ENCODE measurements around the gene SLC5A5.

The SLC5A5 gene

DNA sequence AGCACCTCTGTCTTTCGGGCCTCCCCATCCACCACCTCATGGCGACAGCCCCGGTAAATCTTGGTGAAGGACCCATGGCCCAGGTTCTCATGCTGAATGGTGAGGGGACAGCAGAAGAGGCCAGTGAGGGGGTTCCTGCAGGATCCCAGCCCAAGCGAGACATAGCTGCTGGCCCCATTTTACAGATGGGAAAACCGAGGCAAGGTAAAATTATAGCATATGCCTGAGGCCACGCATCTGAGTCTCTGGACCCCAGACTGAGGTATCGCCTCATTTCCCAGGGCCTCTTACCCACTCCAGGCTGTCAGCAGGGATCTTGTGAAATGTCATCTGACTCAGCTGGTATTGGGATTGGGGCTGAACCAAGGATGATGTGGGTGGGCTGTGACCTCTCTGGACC, 33.8 kb upstream of the SLC5A5 start:
- Histone ChIP-seq H3K4me1 (ENCODE audit: control insufficient read depth, insufficient read depth, low read length) (peaks cover 16% of the 10 kb centered on the region), H3K9ac (ENCODE audit: low read length) (no peak overlapping the region), H3K9me3 (ENCODE audit: control insufficient read depth, low read length) (no peaks in the 10 kb centered on the region), H3K27me3 (ENCODE audit: control insufficient read depth, insufficient read depth, low read length) (peaks cover 12% of the 10 kb centered on the region), H3K36me3 (ENCODE audit: control insufficient read depth, insufficient read depth, low read length) (no peaks in the 10 kb centered on the region), H3K4me3 (ENCODE audit: low read length) (no peak overlapping the region)

DNA sequence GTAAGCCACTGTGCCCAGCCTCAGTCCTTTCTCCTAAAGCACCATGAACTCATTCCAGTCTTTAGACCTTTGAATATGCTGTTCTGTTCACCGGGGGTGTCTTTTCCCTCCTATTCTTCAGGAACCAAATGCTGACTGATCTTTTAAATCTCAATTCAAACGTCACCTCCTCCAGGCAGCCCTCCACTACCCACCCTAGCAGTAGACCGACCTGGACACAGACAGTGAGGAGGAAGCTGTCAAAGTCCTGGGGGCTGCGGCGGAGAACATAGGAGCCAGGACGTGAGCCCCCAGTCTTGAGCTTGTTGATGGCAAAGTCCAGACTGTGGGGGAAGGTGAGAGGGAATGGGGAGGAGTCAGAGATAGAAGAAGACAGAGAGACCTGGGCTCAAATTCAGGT, 31.7 kb upstream of the SLC5A5 start:
- Histone ChIP-seq H3K27me3 (ENCODE audit: control insufficient read depth, insufficient read depth, low read length) (peaks cover 17% of the 10 kb centered on the region), H3K4me1 (ENCODE audit: control insufficient read depth, insufficient read depth, low read length) (peaks cover 16% of the 10 kb centered on the region), H3K9me3 (ENCODE audit: control insufficient read depth, low read length) (no peaks in the 10 kb centered on the region), H3K9ac (ENCODE audit: low read length) (no peak overlapping the region), H3K4me3 (ENCODE audit: low read length) (no peak overlapping the region), H3K36me3 (ENCODE audit: control insufficient read depth, insufficient read depth, low read length) (no peaks in the 10 kb centered on the region)

DNA sequence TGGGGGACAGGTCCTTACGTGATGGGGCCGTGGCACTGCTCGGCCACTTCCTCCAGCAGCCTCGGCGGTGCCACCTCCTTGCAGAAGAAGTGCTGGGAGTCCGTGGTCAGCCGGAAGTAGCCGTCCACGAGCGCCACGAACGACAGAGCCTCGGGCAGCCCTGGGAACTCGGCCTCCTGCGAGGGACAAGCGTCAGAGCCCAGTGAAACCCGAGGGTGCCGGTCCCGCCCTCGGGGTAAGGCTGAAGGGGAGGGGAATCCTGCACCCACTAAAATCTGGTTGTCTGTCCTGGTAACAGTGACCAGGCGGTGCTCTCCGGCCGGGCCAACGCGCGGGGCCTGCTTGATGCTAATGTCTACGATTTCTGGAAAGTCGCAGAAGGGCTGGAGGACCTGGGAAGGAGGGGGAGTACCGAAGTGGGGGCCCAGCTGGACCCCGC, 30.4 kb upstream of the SLC5A5 start:
- Histone ChIP-seq H3K4me3 (ENCODE audit: low read length) (no peak overlapping the region), H3K9ac (ENCODE audit: low read length) (peak overlapping the region; percentile 22), H3K9me3 (ENCODE audit: control insufficient read depth, low read length) (no peaks in the 10 kb centered on the region), H3K4me1 (ENCODE audit: control insufficient read depth, insufficient read depth, low read length) (peaks cover 16% of the 10 kb centered on the region), H3K27me3 (ENCODE audit: control insufficient read depth, insufficient read depth, low read length) (peaks cover 17% of the 10 kb centered on the region), H3K36me3 (ENCODE audit: control insufficient read depth, insufficient read depth, low read length) (no peaks in the 10 kb centered on the region)

DNA sequence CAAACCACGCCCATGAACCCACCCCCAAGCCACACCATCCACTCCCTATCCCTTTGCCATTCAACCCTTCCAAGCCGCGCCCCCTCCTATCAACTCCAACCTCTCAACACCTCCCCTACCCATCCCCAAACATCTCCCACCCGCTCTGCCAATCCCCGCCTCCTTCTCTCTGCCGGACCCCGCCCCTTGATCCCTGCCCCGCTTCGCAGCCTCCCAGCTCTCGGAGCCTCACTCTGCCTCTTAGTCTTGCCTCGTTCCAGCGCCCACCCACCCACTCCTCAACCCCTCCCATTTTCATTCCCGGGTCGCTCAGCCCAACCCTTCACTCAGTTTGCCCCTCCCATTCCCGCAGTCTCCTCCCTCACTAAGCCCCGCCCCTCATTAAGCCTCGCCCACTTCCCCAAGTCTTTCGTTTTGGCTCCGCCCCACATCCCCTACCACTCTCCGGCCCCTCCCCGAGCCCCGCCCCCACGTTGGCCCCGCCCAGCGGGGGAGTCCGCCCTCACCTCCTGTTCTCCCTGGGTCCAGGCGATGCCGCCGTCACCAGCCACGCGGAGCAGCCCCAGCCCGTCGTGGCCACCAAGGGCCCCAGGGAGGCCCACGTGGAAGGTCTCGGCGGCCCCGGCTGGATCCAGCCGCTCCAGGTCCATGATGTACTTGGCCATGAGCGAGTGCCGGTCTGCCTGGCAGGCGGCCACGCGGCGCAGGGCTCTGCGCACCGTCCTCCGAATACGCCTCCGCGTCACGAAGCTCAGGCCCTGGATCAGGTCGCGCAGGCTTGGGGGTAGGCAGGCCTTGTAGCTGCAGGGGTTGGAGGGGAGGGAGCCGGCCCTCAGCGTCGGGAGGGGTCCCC, 29.7 kb upstream of the SLC5A5 start:
- H3K9ac ChIP-seq (ENCODE audit: low read length) = peak overlapping the region; percentile 39
- H3K4me3 ChIP-seq (ENCODE audit: low read length) = peak overlapping the region; percentile 25
- H3K4me1 ChIP-seq (ENCODE audit: control insufficient read depth, insufficient read depth, low read length) = peaks cover 16% of the 10 kb centered on the region
- H3K27me3 ChIP-seq (ENCODE audit: control insufficient read depth, insufficient read depth, low read length) = peaks cover 17% of the 10 kb centered on the region
- H3K9me3 ChIP-seq (ENCODE audit: control insufficient read depth, low read length) = no peaks in the 10 kb centered on the region
- H3K36me3 ChIP-seq (ENCODE audit: control insufficient read depth, insufficient read depth, low read length) = no peaks in the 10 kb centered on the region

DNA sequence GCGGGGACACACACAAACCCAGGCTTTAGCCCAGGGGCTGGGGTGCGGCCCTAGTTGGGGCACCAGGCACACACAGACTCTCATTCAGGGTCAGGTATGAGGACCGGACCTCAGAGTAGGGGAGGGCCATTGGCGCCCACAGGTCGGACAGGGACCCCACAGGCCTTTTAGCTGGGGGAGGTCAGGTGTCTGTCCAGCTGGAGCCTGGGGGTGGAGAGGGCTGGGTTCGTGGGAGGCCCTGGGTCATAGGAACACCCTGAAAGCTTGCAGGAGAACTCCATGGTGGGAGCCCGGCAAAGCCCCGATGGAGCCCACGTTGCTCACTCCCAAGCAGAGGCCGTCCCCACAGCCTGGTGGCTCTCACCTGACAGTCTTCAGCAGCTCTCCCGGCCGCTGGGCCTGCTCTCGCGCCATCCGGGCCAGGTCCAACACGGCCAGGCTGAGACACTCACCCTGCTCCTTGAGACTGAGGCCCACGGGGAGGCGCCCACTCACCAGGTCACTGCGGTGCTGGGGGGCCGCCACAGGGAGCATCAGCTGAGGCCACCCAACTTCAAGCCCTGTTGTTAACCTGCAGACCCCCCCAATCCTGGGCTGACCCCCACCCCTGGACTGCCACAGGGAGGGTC, 29.0 kb upstream of the SLC5A5 start:
- H3K4me3 ChIP-seq (ENCODE audit: low read length) = no peak overlapping the region
- H3K36me3 ChIP-seq (ENCODE audit: control insufficient read depth, insufficient read depth, low read length) = no peaks in the 10 kb centered on the region
- peaks cover 18% of the 10 kb centered on the region for H3K27me3 ChIP-seq (ENCODE audit: control insufficient read depth, insufficient read depth, low read length)
- peak overlapping the region; percentile 39 for H3K9ac ChIP-seq (ENCODE audit: low read length)
- no peaks in the 10 kb centered on the region for H3K9me3 ChIP-seq (ENCODE audit: control insufficient read depth, low read length)
- peaks cover 16% of the 10 kb centered on the region for H3K4me1 ChIP-seq (ENCODE audit: control insufficient read depth, insufficient read depth, low read length)

DNA sequence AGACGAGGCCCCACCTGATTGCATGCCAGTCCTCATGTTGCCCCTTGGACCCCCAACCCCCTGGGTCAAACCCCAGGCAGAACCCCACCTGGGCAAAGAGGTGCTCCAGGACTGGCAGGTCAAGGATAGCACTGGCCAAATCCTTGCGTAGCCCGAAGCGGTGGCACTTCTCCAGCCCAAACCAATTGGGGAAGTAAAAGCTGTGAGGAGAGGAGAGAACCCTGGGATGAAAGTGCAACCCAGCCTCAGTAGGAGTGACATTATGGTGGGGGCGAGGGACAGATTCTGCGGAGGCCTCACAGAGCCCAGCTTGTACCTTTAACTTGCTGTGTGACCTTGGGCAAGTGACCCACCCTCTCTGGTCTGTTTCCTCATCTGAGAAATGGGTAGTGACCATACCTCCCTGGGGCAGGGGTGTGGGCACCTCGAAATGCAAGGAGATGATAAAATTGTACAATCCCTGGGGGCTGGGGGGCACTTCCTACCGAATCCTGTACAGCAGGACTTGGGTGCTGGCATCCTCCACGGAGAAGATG, 28.4 kb upstream of the SLC5A5 start:
- H3K9me3 ChIP-seq (ENCODE audit: control insufficient read depth, low read length) = no peaks in the 10 kb centered on the region
- peaks cover 22% of the 10 kb centered on the region for H3K27me3 ChIP-seq (ENCODE audit: control insufficient read depth, insufficient read depth, low read length)
- H3K9ac ChIP-seq (ENCODE audit: low read length) = no peak overlapping the region
- H3K4me3 ChIP-seq (ENCODE audit: low read length) = no peak overlapping the region
- no peaks in the 10 kb centered on the region for H3K36me3 ChIP-seq (ENCODE audit: control insufficient read depth, insufficient read depth, low read length)
- peaks cover 16% of the 10 kb centered on the region for H3K4me1 ChIP-seq (ENCODE audit: control insufficient read depth, insufficient read depth, low read length)

DNA sequence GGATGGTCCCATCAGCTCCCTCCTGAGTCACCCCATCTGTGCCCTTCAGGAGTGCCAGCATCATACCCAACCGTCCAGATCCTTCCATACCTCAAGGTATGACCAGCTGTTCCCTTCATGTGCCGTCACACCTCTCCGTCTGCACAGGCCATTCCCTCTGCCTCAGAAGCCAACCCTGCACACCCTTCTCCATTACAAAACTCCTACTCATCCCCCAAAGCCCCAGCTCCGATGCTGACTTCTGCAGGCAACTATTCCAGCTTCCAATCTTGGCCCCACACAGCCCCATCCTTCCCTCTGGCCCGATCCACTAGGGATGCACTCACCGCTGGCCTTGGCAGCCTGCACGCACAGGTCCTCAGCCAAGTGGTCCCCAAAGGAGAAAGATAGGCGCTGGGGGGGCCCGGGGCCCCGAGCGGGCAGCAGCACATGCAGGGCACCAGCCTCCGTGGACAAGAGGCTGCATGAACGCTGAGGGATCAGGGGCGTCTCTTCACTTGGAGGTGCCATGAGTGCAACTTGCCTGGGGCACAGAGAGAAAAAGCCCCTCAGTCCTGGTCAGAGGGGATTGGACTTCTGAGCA, 27.7 kb upstream of the SLC5A5 start:
- no peaks in the 10 kb centered on the region for H3K36me3 ChIP-seq (ENCODE audit: control insufficient read depth, insufficient read depth, low read length)

DNA sequence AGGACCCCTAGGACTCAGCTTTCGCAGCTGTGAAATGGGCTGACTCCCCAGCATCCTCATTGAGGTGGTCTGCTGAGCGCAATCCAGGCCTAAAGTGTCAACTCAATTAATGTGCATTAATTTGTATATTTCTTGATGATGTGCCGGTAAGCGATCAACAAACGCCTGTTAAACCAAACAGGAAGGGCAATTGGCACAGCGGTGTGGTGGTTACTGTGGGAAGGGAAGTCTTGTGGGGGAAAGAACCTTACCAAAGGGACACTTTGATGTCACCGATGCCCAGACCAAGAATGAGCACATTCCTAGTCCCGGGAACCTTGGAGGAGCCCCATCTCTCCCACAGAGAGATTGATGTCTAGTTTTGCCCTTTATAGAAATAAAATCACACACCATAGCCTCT, 25.6 kb upstream of the SLC5A5 start:
- Histone ChIP-seq H3K4me3 (ENCODE audit: low read length) (no peak overlapping the region), H3K36me3 (ENCODE audit: control insufficient read depth, insufficient read depth, low read length) (no peaks in the 10 kb centered on the region), H3K9ac (ENCODE audit: low read length) (no peak overlapping the region), H3K27me3 (ENCODE audit: control insufficient read depth, insufficient read depth, low read length) (peaks cover 19% of the 10 kb centered on the region), H3K4me1 (ENCODE audit: control insufficient read depth, insufficient read depth, low read length) (peaks cover 14% of the 10 kb centered on the region), H3K9me3 (ENCODE audit: control insufficient read depth, low read length) (no peaks in the 10 kb centered on the region)

More for the DNA sequence above, 27.7 kb upstream of the SLC5A5 start:
- Histone ChIP-seq H3K4me1 (ENCODE audit: control insufficient read depth, insufficient read depth, low read length) (peaks cover 16% of the 10 kb centered on the region), H3K9ac (ENCODE audit: low read length) (no peak overlapping the region), H3K9me3 (ENCODE audit: control insufficient read depth, low read length) (no peaks in the 10 kb centered on the region), H3K4me3 (ENCODE audit: low read length) (no peak overlapping the region), H3K27me3 (ENCODE audit: control insufficient read depth, insufficient read depth, low read length) (peaks cover 22% of the 10 kb centered on the region)

DNA sequence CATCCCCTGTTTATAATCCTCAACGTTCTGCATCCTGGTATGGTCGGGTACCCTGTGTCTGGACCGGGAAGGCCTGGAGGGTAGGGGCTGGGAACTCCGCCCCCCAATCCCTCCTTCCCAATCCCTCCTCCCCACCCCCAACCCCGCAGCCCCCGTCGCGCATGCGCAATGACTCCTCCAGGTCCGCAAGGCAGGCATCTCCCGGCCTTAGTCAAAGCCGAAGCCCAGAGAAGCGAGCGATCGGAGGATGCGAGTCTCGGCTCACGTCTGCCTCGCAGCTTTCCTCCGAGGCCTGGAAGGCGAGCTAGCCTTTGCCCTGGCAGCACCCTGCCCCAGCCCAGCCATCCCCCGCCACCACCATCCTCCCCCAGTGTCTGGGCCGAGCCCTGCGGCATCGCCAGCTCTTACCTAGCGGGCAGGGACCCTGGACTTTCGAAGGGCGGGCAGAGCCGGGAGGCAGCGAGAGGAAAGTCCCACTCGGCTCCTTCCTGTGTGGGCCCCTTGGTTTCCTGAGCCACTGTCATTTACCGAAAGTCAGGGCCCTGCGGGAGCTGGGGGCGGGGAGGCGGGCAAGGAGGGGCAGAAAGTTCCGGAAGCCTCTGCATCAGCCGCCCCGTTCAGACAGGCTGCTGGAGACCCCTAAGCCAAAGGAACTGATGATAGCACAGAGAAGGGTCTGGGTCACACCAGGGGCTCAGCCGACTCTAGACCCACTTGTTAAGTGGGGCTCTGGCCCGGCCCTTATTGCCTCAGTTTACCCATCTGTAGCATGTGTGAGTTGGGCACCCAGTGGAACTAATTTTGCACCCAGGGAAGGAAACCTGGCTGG, 24.0 kb upstream of the SLC5A5 start, which contains the start of gene JAK3:
JAK3 (minus strand) TSS at position 445 of the 829 bp plus-strand sequence. CDS start 3,565 bp downstream, outside the sequence.
- H3K9me3 ChIP-seq (ENCODE audit: control insufficient read depth, low read length) = no peaks in the 10 kb centered on the region
- H3K4me1 ChIP-seq (ENCODE audit: control insufficient read depth, insufficient read depth, low read length) = peaks cover under 1% of the 10 kb centered on the region
- peak within 1 kb of the TSS; percentile 25 for H3K9ac ChIP-seq (ENCODE audit: low read length)
- H3K4me3 ChIP-seq (ENCODE audit: low read length) = no peak within 1 kb of the TSS
- no peaks in the 10 kb centered on the region for H3K36me3 ChIP-seq (ENCODE audit: control insufficient read depth, insufficient read depth, low read length)
- peaks cover 12% of the 10 kb centered on the region for H3K27me3 ChIP-seq (ENCODE audit: control insufficient read depth, insufficient read depth, low read length)

DNA sequence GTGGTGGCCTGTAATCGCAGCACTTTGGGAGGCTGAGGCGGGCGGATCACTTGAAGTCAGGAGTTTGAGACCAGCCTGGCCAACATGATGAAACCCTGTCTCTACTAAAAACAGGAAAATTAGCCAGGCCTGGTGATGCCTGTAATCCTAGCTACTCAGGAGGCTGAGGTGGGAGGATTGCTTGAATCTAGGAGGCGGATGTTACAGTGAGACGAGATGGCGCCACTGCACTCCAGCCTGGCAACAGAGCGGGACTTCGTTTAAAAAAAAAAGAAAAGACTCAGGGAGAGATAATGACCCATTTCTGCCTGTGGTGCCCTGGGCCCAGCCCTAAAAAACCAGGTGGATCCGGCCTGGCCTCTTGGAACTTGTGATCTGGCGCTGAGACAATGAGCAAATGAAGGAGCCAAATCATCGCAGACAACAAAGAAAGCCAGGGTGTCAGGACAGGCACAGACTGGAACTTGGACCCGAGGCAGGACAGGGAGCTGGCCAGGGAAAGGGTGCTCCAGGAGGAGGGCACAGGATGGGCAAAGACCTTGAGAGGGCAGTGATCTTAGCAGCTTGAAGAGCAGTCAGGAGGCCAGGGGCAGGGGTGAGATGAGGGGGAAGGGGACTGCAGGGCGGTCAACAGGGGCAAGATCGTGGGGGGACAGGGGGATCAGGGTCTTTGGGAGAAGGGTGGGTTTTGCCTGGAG, 23.0 kb upstream of the SLC5A5 start:
- H3K9ac ChIP-seq (ENCODE audit: low read length) = no peak overlapping the region
- H3K4me3 ChIP-seq (ENCODE audit: low read length) = no peak overlapping the region
- no peaks in the 10 kb centered on the region for H3K4me1 ChIP-seq (ENCODE audit: control insufficient read depth, insufficient read depth, low read length)
- H3K9me3 ChIP-seq (ENCODE audit: control insufficient read depth, low read length) = no peaks in the 10 kb centered on the region
- no peaks in the 10 kb centered on the region for H3K36me3 ChIP-seq (ENCODE audit: control insufficient read depth, insufficient read depth, low read length)
- peaks cover 5% of the 10 kb centered on the region for H3K27me3 ChIP-seq (ENCODE audit: control insufficient read depth, insufficient read depth, low read length)

DNA sequence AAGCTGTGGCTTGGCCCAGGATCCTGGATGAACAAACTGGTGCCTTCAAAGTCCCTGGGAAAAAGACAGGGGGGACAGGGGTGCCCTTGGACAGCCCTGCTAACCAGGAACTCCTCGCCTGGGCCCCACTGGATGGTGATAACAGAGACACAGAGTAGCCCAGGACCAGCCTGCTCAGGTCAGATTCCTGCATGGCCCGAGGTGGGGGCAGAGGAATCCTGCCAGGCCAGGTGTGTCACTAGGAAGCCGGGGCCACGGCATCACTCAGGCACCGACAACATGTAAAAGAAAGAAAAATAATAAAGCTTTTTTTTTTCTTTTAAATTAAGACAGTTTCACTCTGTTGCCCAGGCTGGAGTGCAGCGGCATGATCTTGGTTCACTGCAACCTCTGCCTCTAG, 17.7 kb upstream of the SLC5A5 start:
- H3K9ac ChIP-seq (ENCODE audit: low read length) = no peak overlapping the region
- no peaks in the 10 kb centered on the region for H3K9me3 ChIP-seq (ENCODE audit: control insufficient read depth, low read length)
- no peak overlapping the region for H3K4me3 ChIP-seq (ENCODE audit: low read length)
- no peaks in the 10 kb centered on the region for H3K4me1 ChIP-seq (ENCODE audit: control insufficient read depth, insufficient read depth, low read length)
- H3K27me3 ChIP-seq (ENCODE audit: control insufficient read depth, insufficient read depth, low read length) = no peaks in the 10 kb centered on the region
- H3K36me3 ChIP-seq (ENCODE audit: control insufficient read depth, insufficient read depth, low read length) = no peaks in the 10 kb centered on the region
